Measurements from ENCODE around the gene PDE8B. TPM values are rescaled to one million over a fixed set of nuclear protein-coding genes. Genes with fewer than 3 reads are reported as not detected.

Gene PDE8B
- polyA plus RNA-seq, 1 of the 3 experiments (the other 2 are of a cell fraction) = not detected

GRCh38 chr5:77259476-77259875 lies 49.0 kb downstream of the PDE8B start:
- CTCF ChIA-PET = no interaction called here
- no peaks in the 10 kb centered on the region for H3K4me1 ChIP-seq (ENCODE audit: control insufficient read depth in 1 of 2, insufficient read depth in 2 of 2, low read depth in 1 of 2, low read length in 1 of 2)
- H3K27ac ChIP-seq (ENCODE audit: low read depth in 2 of 2, low read length in 1 of 2) = no peak overlapping the region
- no peaks in the 10 kb centered on the region for H3K79me2 ChIP-seq (ENCODE audit: insufficient read depth)
- H3K9ac ChIP-seq = no peak overlapping the region
- no peak for DNase-seq
- H2AFZ ChIP-seq (ENCODE audit: low read depth) = no peak overlapping the region
- H3K9me2 ChIP-seq = no peaks in the 10 kb centered on the region
- no peaks in the 10 kb centered on the region for H3K9me3 ChIP-seq
- no peak overlapping the region for H3K4me3 ChIP-seq (ENCODE audit: low read depth in 2 of 2, low read length in 1 of 2)
- no peaks in the 10 kb centered on the region for H3K36me3 ChIP-seq (replicated peaks in 1 of 2; ENCODE audit: control insufficient read depth in 1 of 2, insufficient read depth in 2 of 2, low read length in 1 of 2)
- no peaks in the 10 kb centered on the region for H3F3A ChIP-seq (replicated peaks; ENCODE audit: insufficient read depth)
- no peaks in the 10 kb centered on the region for H4K20me1 ChIP-seq (ENCODE audit: insufficient read depth)
- POLR2A ChIA-PET = no interaction called here
- no peak for TF ChIP-seq MAX (IDR thresholded peaks at IDR 0.05; ENCODE audit: low read depth)
- TF ChIP-seq TCF12 (IDR thresholded peaks at IDR 0.05) = no peak
- no peak for TF ChIP-seq TEAD4 (IDR thresholded peaks at IDR 0.05; ENCODE audit: borderline replicate concordance, insufficient read depth)
- H3K4me2 ChIP-seq = no peak overlapping the region
- no peaks in the 10 kb centered on the region for H3K27me3 ChIP-seq (ENCODE audit: insufficient read depth)

- CTCF ChIA-PET = no interaction called here
- Histone ChIP-seq H3K36me3 (replicated peaks in 1 of 2; ENCODE audit: control insufficient read depth in 1 of 2, insufficient read depth in 2 of 2, low read length in 1 of 2) (no peaks in the 10 kb centered on the region), H3K27ac (ENCODE audit: low read depth in 2 of 2, low read length in 1 of 2) (no peak overlapping the region), H3K79me2 (ENCODE audit: insufficient read depth) (no peaks in the 10 kb centered on the region), H3K4me1 (ENCODE audit: control insufficient read depth in 1 of 2, insufficient read depth in 2 of 2, low read depth in 1 of 2, low read length in 1 of 2) (no peaks in the 10 kb centered on the region), H3F3A (replicated peaks; ENCODE audit: insufficient read depth) (no peaks in the 10 kb centered on the region), H3K27me3 (ENCODE audit: insufficient read depth) (no peaks in the 10 kb centered on the region), H3K9me3 (no peaks in the 10 kb centered on the region), H2AFZ (ENCODE audit: low read depth) (no peak overlapping the region), H4K20me1 (ENCODE audit: insufficient read depth) (no peaks in the 10 kb centered on the region), H3K9me2 (no peaks in the 10 kb centered on the region), H3K4me3 (ENCODE audit: low read depth in 2 of 2, low read length in 1 of 2) (no peak overlapping the region), H3K4me2 (no peak overlapping the region), H3K9ac (no peak overlapping the region)
- no peak for DNase-seq
- WGBS (ENCODE audit: low lambda C conversion rate) = 72% methylated on average over 1 of the region's 1 CpG
- POLR2A ChIA-PET = no interaction called here
- no peak for TF ChIP-seq ELF1 (IDR thresholded peaks at IDR 0.05)
- no peak for TF ChIP-seq USF2 (IDR thresholded peaks at IDR 0.05; ENCODE audit: borderline replicate concordance, low read depth, low read length)
- TF ChIP-seq EZH2phosphoT487 (IDR thresholded peaks at IDR 0.05; ENCODE audit: borderline replicate concordance, low read depth) = no peak
- TF ChIP-seq ZBTB33 (IDR thresholded peaks at IDR 0.05; ENCODE audit: borderline replicate concordance, low read depth) = no peak
- TF ChIP-seq RXRA (IDR thresholded peaks at IDR 0.05; ENCODE audit: borderline replicate concordance, low read depth) = no peak
- TF ChIP-seq NRF1 (IDR thresholded peaks at IDR 0.05; ENCODE audit: low read depth, low read length) = no peak
- TF ChIP-seq REST (IDR thresholded peaks at IDR 0.05; ENCODE audit: low read depth, low read length) = no peak
- TF ChIP-seq USF1 (IDR thresholded peaks at IDR 0.05; ENCODE audit: borderline replicate concordance, low read depth) = no peak
- TF ChIP-seq RAD21 (IDR thresholded peaks at IDR 0.05; ENCODE audit: low read length) = no peak
- no peak for TF ChIP-seq FOXJ3 (CRISPR knock-in tag; IDR thresholded peaks at IDR 0.05)
- no peak for TF ChIP-seq RCOR1 (IDR thresholded peaks at IDR 0.05; ENCODE audit: low read length)
- no peak for TF ChIP-seq SIN3A (IDR thresholded peaks at IDR 0.05; ENCODE audit: borderline replicate concordance, low read depth, low read length)
- TF ChIP-seq JUND (IDR thresholded peaks at IDR 0.05) = no peak
- TF ChIP-seq MAX (IDR thresholded peaks at IDR 0.05; ENCODE audit: low read depth) = no peak
- TF ChIP-seq IRF3 (IDR thresholded peaks at IDR 0.05; ENCODE audit: low read depth, low read length) = no peak
These were observed 52.2 kb downstream of the PDE8B start for GRCh38 chr5:77262697-77263096.

Data from SK-N-SH (cell line).